H1 (cell line): ENCODE measurements around the gene RAP2C. TPM values are rescaled to one million over a fixed set of nuclear protein-coding genes. Genes with fewer than 3 reads are reported as not detected.

Experiments used
- CTCF ChIA-PET: fragments of 300-600 bp; sonication (Branson Sonifier 250); formaldehyde crosslinking; loops from one replicate; lab custom pipeline; 2021; ENCODE audit not compliant: partially characterized antibody; lab: Charles Lee
- POLR2A ChIA-PET: fragments of 300-600 bp; sonication (Branson Sonifier 250); formaldehyde crosslinking; loops from one replicate; lab custom pipeline; 2021; ENCODE audit warnings: inconsistent platforms; ENCODE audit not compliant: partially characterized antibody; lab: Charles Lee
- DNase-seq, 2 experiments: peaks; one replicate each; pipeline versions ENCODE4 v3.0.0 to v3.0.0-alpha.2; 2010 to 2022; ENCODE audit warnings: low spot score in 2 of 2, low read depth in 1 of 2, mixed read lengths in 1 of 2
- FAIRE-seq: peaks from 2 replicates; lab custom pipeline; 2011; peaks lifted over from hg19 to GRCh38; lab: Jason Lieb, UNC
- H2AFZ ChIP-seq: 2 replicates; pipeline ENCODE4 v1.8.1; 2012; ENCODE audit warnings: low read length, inconsistent platforms
- H2AK5ac ChIP-seq: 2 replicates; pipeline ENCODE4 v1.6.1; 2013; ENCODE audit warnings: low read depth, low read length
- H2BK120ac ChIP-seq: replicated peaks from 2 replicates; pipeline ENCODE3; 2013; ENCODE audit warnings: low read depth, low read length, inconsistent platforms
- H2BK12ac ChIP-seq: 2 replicates; pipeline ENCODE4 v1.6.1; 2013; ENCODE audit warnings: low read depth, low read length
- H2BK15ac ChIP-seq: 2 replicates; pipeline ENCODE4 v1.6.1; 2013; ENCODE audit warnings: low read length
- H2BK20ac ChIP-seq: 2 replicates; pipeline ENCODE4 v1.6.1; 2013; ENCODE audit warnings: low read length
- H2BK5ac ChIP-seq: 2 replicates; pipeline ENCODE4 v1.6.1; 2013; ENCODE audit warnings: low read depth, low read length
- H3K14ac ChIP-seq: 2 replicates; pipeline ENCODE4 v1.6.1; 2013; ENCODE audit warnings: inconsistent platforms; ENCODE audit not compliant: insufficient read length
- H3K18ac ChIP-seq: 2 replicates; pipeline ENCODE4 v1.6.1; 2013; ENCODE audit warnings: low read length; ENCODE audit errors: extremely low read depth
- H3K23ac ChIP-seq: 2 replicates; pipeline ENCODE4 v1.6.1; 2013; ENCODE audit warnings: inconsistent platforms; ENCODE audit not compliant: insufficient read length
- H3K23me2 ChIP-seq: 2 replicates; pipeline ENCODE4 v1.6.1; 2013; ENCODE audit warnings: low read depth, low read length
- H3K27ac ChIP-seq: 2 replicates; pipeline ENCODE4 v1.6.1; 2011; ENCODE audit warnings: low read depth, low read length, inconsistent platforms
- H3K27me3 ChIP-seq, 4 experiments: replicated peaks in 1 of 4; 1 replicate in 1 of 4; 2 replicates in 3 of 4; pipeline versions ENCODE4 v1.6.1 to v1.8.1; 2011 to 2013; ENCODE audit warnings: low read length in 3 of 4, mild to moderate bottlenecking in 3 of 4, inconsistent platforms in 2 of 4, mixed read lengths in 2 of 4, moderate library complexity in 1 of 4; ENCODE audit not compliant: control insufficient read depth in 3 of 4, insufficient read depth in 3 of 4; ENCODE audit errors: extremely low read depth in 1 of 4
- H3K36me3 ChIP-seq, 4 experiments: 2 replicates each; pipeline versions ENCODE4 v1.6.1 to v1.8.1; 2011 to 2013; ENCODE audit warnings: mild to moderate bottlenecking in 4 of 4, low read length in 3 of 4, moderate library complexity in 2 of 4, control low read depth in 1 of 4, inconsistent platforms in 1 of 4; ENCODE audit not compliant: insufficient read depth in 4 of 4, control insufficient read depth in 2 of 4
- H3K4ac ChIP-seq: replicated peaks from 2 replicates; pipeline ENCODE3; 2013; ENCODE audit warnings: low read length, low read depth, mixed read lengths, inconsistent platforms; ENCODE audit not compliant: insufficient read length
- H3K4me1 ChIP-seq, 4 experiments: replicated peaks in 1 of 4; 1 replicate in 1 of 4; 2 replicates in 3 of 4; pipeline versions ENCODE4 v1.6.1 to v1.8.1; 2011 to 2013; ENCODE audit warnings: low read length in 3 of 4, inconsistent platforms in 2 of 4, mixed read lengths in 1 of 4; ENCODE audit not compliant: insufficient read depth in 4 of 4, control insufficient read depth in 3 of 4
- H3K4me2 ChIP-seq, 2 experiments: 2 replicates each; pipeline versions ENCODE4 v1.6.1 to v1.8.1; 2011 to 2013; ENCODE audit warnings: low read depth in 2 of 2, low read length in 2 of 2, control low read depth in 1 of 2, inconsistent platforms in 1 of 2, mild to moderate bottlenecking in 1 of 2; ENCODE audit not compliant: insufficient read depth in 1 of 2
- H3K4me3 ChIP-seq, 4 experiments: fragments of 200-600, 300-600 bp in 1 of 4; sonication (generic), shearing (Covaris generic), sonication (Bioruptor Twin) in 1 of 4; 2 replicates each; pipeline versions ENCODE4 v1.5.1 to v1.8.1; 2011 to 2016; ENCODE audit warnings: low read length in 4 of 4, low read depth in 3 of 4, control low read depth in 2 of 4, inconsistent platforms in 2 of 4, mild to moderate bottlenecking in 2 of 4, mixed read lengths in 1 of 4, moderate library complexity in 1 of 4; ENCODE audit not compliant: insufficient read depth in 2 of 4; ENCODE audit errors: extremely low read depth in 1 of 4
- H3K56ac ChIP-seq: replicated peaks from 2 replicates; pipeline ENCODE3; 2013; ENCODE audit warnings: low read depth, mild to moderate bottlenecking, mixed read lengths, low read length, inconsistent platforms; ENCODE audit not compliant: insufficient read length
- H3K79me1 ChIP-seq: 2 replicates; pipeline ENCODE4 v1.6.1; 2013; ENCODE audit warnings: low read depth, low read length, control low read depth
- H3K79me2 ChIP-seq, 2 experiments: 2 replicates each; pipeline versions ENCODE4 v1.6.1 to v1.8.1; 2012 to 2013; ENCODE audit warnings: low read length in 2 of 2, mild to moderate bottlenecking in 2 of 2, inconsistent platforms in 1 of 2; ENCODE audit not compliant: insufficient read depth in 2 of 2, control insufficient read depth in 1 of 2
- H3K9ac ChIP-seq, 4 experiments: replicated peaks in 1 of 4; 1 replicate in 1 of 4; 2 replicates in 3 of 4; pipeline versions ENCODE4 v1.6.1 to v1.8.1; 2011 to 2013; ENCODE audit warnings: low read depth in 3 of 4, low read length in 3 of 4, control low read depth in 2 of 4, mild to moderate bottlenecking in 2 of 4, moderate library complexity in 2 of 4, inconsistent platforms in 1 of 4; ENCODE audit errors: extremely low read depth in 1 of 4
- H3K9me3 ChIP-seq, 2 experiments: 2 replicates each; pipeline versions ENCODE4 v1.6.1 to v1.8.1; 2012 to 2013; ENCODE audit warnings: mild to moderate bottlenecking in 2 of 2, moderate library complexity in 2 of 2, control low read depth in 1 of 2, inconsistent platforms in 1 of 2, low read depth in 1 of 2, low read length in 1 of 2, mixed read lengths in 1 of 2; ENCODE audit not compliant: insufficient read depth in 2 of 2
- H4K20me1 ChIP-seq, 2 experiments: replicated peaks in 1 of 2; 2 replicates each; pipeline versions ENCODE3 to v1.8.1; 2011 to 2013; ENCODE audit warnings: inconsistent platforms in 2 of 2, low read length in 2 of 2, mild to moderate bottlenecking in 1 of 2; ENCODE audit not compliant: insufficient read depth in 2 of 2, control insufficient read depth in 1 of 2
- H4K5ac ChIP-seq: 2 replicates; pipeline ENCODE4 v1.6.1; 2013; ENCODE audit warnings: low read length, low read depth, mixed read lengths, inconsistent platforms; ENCODE audit not compliant: insufficient read length
- H4K8ac ChIP-seq: 2 replicates; pipeline ENCODE4 v1.8.0; 2013; ENCODE audit warnings: mild to moderate bottlenecking, moderate library complexity, low read length, inconsistent platforms; ENCODE audit not compliant: insufficient read depth; ENCODE audit errors: extremely low read depth
- H4K91ac ChIP-seq: replicated peaks from 2 replicates; pipeline ENCODE3; 2013; ENCODE audit warnings: low read length, mixed read lengths, inconsistent platforms; ENCODE audit not compliant: insufficient read length
- ATF3 ChIP-seq: IDR thresholded peaks from 2 replicates; pipeline ENCODE4 v1.6.1; 2011; ENCODE audit warnings: low read depth, mild to moderate bottlenecking, low read length; ENCODE audit not compliant: insufficient read depth
- BRCA1 ChIP-seq: IDR thresholded peaks from 2 replicates; pipeline ENCODE4 v1.6.1; 2012; ENCODE audit warnings: low read depth, low read length, improper control_type of control experiment
- SIN3A ChIP-seq, 2 experiments: IDR thresholded peaks in 1 of 2; conservative IDR thresholded peaks in 1 of 2; 2 replicates each; pipeline ENCODE4 v1.6.1; 2011 to 2012; ENCODE audit warnings: low read length in 2 of 2, improper control_type of control experiment in 1 of 2, low read depth in 1 of 2, mild to moderate bottlenecking in 1 of 2
- SIX5 ChIP-seq: IDR thresholded peaks from 2 replicates; pipeline ENCODE4 v1.6.1; 2011; ENCODE audit warnings: mild to moderate bottlenecking, low read depth, low read length
- WGBS, 2 experiments: shearing (Covaris generic) in 1 of 2; methylation state at CpG; one replicate each; pipeline versions ENCODE4 v1.1.6 to v1.1.7; 2013 to 2015; ENCODE audit warnings: low lambda C conversion rate in 2 of 2, mixed read lengths in 2 of 2, inconsistent platforms in 1 of 2, low coverage in 1 of 2, missing lambda C conversion rate in 1 of 2; ENCODE audit not compliant: insufficient replicate concordance in 2 of 2, insufficient coverage in 1 of 2, insufficient read length in 1 of 2; ENCODE audit errors: extremely low coverage in 1 of 2, missing lambda C conversion rate in 1 of 2; 5-methylcytosine and 5-hydroxymethylcytosine counted together
- polyA plus RNA-seq, 7 experiments: library from polyadenylated mRNA; depleted of rRNA in 3 of 7; stranded (reverse) in 5 of 7; unstranded in 2 of 7; fragments of >200 nt in 5 of 7; fragments of 200-250 nt in 2 of 7; gene quantifications; 1 replicate in 5 of 7; 2 replicates in 1 of 7; 4 replicates in 1 of 7; pipeline versions ENCODE4 v1.2.1 to v1.2.3, GENCODE V29; 2011 to 2013; ENCODE audit warnings: missing spikeins in 2 of 7, mixed read lengths in 2 of 7
- total RNA-seq: library from RNA; stranded (reverse); fragmentation: NEBNext Ultra II Directional; extraction: Animal tissue kit (Norgen Biotek cat#: 25700); gene quantifications from 2 replicates; pipeline ENCODE4 v1.2.1, GENCODE V29; 2021

The RAP2C gene
- total and polyA plus RNA-seq, 2 of the 8 experiments (the other 6 are each of a cell fraction or from before 2014, with no cell fraction given) = 4.7 to 20.5 TPM

GRCh38 chrX:132191938-132192337 is 27.3 kb downstream of the RAP2C start:
- H2BK12ac ChIP-seq = no peak overlapping the region
- no peak overlapping the region for H3K4me2 ChIP-seq
- H4K5ac ChIP-seq = no peak overlapping the region
- H3K27me3 ChIP-seq = no peaks in the 10 kb centered on the region
- no peak for FAIRE-seq
- DNase-seq = no peak
- no peak overlapping the region for H3K18ac ChIP-seq
- no peak overlapping the region for H3K9ac ChIP-seq
- no peak overlapping the region for H3K4me3 ChIP-seq
- no peak overlapping the region for H2BK15ac ChIP-seq
- no peak overlapping the region for H2BK5ac ChIP-seq
- H3K4ac ChIP-seq = no peak overlapping the region
- no peak overlapping the region for H2BK120ac ChIP-seq
- CTCF ChIA-PET = no interaction called here
- peaks cover 0 to 5% (median 0%) of the 10 kb centered on the region in 4 experiments; a peak in 2 of 8 replicates for H3K36me3 ChIP-seq
- no peak overlapping the region for H2AK5ac ChIP-seq
- POLR2A ChIA-PET = no interaction called here
- H3K14ac ChIP-seq = no peak overlapping the region
- H3K27ac ChIP-seq = no peak overlapping the region
- no peaks in the 10 kb centered on the region for H3K79me2 ChIP-seq
- H3K23me2 ChIP-seq = no peaks in the 10 kb centered on the region
- no peak overlapping the region for H4K91ac ChIP-seq
- no peak overlapping the region for H4K8ac ChIP-seq
- no peaks in the 10 kb centered on the region for H4K20me1 ChIP-seq
- no peak overlapping the region for H3K56ac ChIP-seq
- H3K9me3 ChIP-seq = peaks cover 3 to 8% of the 10 kb centered on the region in 2 experiments; a peak in 2 of 4 replicates
- H3K23ac ChIP-seq = no peak overlapping the region
- H2AFZ ChIP-seq = no peak overlapping the region
- 90% methylated on average over 1 of the region's 1 CpG; no CpG with 5 or more reads in 1 of the 2 experiments for WGBS, 2 experiments
- no peaks in the 10 kb centered on the region for H3K79me1 ChIP-seq
- no peaks in the 10 kb centered on the region for H3K4me1 ChIP-seq
- H2BK20ac ChIP-seq = no peak overlapping the region
- TF ChIP-seq BRCA1 (no peak), SIX5 (no peak), SIN3A (conservative IDR thresholded peaks at IDR 0.05 in 1 of 2, IDR thresholded peaks at IDR 0.05 in 1 of 2; ENCODE audit: low read depth in 1 of 2, low read length in 2 of 2) (no peak), ATF3 (no peak)
